NCI-H2227 treated with DMSO at 0.1 percent for 48 hours (cell line): ENCODE data around the gene S100PBP.
A peak's percentile ranks its signal among the peaks of the same experiment; 100 is the strongest.

Source experiments
- DNase-seq: peaks from one replicate; lab custom pipeline; 2025; lab: John Stamatoyannopoulos, UW

S100PBP gene

DNA sequence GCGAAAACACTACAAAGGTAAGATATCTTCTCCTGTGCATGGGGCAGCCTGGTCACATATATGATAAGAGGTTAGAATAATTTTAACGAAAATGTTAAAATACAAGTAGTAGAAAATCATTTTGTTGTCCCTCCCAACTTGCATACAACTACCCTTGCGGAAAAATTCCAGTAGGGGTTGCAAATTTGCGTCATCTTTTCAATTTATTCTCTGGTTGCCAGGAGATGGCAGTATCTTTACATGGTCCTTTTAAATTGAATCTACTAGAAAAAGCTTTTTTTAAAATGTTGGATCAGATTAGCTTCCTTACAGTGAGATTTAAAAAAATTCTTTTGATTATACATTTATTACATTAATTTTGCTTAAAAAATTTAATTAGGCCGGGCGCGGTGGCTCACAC is 10.9 kb downstream of the S100PBP start:
- DNase-seq: peak; percentile 23

DNA sequence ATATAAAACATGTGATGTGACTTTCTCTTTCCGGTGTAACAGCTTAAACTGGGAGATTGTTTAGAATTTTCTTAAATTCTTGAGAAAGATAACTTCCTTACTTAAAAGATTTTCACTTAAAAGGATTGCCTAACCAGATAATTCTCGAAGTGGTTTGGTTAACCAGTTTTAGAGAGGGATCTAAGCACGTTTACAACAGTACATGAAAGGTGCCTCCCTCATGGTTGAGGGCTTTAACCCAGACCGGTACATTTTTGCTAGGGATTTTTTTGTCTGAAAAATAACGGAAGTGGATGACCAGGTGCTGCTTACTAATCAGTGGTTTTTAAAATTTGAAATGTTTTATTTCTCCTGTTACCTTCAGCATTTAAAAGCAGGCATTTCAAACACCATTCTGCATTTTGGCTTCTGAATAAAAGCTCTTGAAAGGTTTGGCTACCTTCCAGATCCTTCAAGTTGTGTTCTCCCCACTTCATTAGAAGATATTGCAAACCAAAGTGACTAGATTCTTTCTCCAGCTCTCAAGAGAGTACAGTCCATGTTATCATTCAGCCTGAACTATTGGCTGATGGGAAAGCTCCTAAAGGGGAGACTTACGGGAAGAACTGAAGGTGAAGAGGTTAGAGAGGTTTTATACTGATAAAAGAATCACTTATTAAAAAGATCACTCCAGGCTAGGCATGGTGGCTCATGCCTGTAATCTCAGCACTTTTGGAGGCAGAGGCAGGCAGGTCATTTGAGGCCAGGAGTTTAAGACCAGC is 12.8 kb downstream of the S100PBP start:
- no peak for DNase-seq

DNA sequence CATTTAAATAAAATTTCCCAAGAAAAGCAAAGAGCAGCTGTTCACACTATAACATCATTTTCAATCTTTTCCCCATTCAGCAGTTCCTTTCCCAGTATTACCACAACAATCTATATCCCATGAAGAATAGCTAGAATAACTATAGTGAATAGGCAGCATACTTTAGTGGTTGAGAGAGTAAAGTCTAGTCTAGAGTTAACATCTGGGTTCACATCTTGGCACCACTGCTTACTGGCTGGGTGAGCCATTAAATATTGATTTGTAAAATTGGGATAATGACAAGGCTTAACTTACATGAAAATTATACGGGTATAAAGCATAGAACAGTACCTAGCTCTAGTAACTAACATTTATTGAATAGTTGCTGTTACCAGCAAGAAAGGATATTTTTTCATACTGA is 14.4 kb downstream of the S100PBP start:
- no peak for DNase-seq

DNA sequence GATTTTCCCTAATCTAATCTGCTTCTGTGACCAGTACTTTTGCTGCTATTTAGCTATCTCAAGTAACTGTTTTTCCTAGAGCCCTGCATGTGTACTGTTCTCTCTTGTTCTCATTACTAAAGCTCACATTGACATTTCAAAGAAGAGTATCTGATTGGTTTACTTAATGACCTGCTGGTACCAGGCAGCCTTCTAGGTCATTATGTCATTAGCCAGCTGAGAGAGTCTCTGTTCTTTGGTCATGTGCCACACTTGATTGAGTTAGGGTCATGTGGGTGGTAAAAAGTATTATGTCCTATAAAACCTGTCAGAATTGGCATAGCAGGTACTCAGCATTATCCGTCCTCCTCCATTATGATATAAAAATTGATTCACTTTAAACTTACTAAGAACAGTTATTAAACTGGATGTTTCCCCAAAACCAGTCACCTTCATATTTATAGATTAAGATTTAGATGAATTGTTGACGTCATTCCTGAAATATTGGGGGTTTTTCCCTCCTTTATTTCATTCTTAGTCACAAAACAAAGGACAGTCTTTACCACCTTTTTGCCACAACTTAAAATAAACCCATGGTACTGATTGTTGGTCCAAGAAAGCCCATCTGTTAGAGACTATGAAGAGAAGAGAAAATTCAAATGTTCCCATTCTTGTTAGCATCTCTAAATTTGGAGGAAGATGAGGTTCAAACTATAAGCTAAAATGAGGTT is 31.1 kb downstream of the S100PBP start:
- DNase-seq: peak; percentile 12

DNA sequence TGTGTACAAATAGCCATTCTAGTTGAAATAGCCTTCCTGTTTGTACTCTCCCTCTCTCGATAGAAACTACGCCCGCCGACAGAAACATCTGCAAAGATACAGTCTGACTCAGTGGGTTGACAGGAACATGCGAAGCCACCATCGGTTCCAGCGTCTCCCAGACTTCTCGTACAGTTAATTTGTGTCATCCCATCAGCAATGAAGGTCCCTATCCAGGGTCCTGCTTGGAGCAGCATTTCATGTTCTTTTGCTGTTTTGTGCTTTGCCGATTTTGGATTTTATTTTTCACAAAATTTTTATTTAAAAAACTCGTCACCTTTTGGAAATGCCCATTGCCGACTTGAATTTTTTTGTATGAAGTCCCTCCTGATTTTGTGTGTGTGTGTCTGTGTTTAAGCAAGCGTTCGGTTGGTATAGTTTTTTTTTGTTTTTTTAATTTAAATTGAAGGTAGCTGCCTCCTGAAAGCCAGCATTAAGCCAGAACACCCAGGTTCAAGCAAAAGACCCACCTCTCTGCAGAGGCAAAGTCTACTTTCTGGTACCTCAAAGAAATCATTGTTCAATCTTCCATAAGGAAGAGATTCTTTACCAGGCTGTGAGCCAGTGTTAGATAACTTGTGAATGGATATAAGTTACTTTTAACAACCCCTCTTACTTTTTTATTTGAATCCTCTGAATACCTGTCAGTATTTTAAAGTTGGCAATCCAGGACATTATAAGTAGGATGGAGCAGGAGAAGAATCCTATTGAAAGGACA is 38.6 kb downstream of the S100PBP start:
- no peak for DNase-seq

DNA sequence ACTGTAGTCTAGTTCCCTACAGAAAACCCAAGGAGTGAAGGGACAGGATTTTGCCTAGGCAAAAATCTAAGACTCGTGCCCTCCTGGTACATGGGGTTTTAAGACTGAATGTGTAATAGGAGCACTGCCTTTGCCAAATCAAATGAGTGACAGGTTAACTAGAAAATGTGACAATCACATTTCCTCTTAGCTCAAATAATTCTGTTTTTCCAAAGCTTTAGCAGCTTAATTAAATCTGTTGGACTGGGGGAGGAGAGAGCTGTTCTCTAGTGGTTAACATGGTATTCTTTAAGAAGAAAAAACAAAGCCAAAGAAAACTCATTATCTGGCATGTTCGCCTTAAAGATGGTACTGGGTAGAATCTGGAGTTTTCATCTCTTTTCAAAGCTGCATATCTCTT is 40.7 kb downstream of the S100PBP start:
- DNase-seq: no peak

DNA sequence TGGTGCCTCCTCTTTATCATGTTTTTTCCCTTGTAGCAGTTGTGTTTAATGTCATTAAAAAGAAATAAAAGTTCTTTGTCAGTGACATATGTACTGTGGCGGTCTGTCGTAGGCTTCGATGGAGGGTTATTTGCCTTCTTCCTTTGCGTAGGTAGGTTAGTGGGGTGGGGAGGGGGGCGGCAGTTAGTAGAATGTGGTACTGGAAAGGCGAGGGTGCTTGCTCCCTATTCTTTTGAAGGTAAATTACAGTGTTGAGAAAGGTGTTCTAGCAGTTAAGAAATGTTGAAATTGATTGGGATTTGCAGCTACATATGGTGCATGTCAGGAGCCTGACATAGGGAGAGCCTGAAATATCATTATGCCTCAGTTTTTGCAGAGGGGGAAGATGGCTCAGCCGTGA is 41.3 kb downstream of the S100PBP start:
- DNase-seq: no peak

DNA sequence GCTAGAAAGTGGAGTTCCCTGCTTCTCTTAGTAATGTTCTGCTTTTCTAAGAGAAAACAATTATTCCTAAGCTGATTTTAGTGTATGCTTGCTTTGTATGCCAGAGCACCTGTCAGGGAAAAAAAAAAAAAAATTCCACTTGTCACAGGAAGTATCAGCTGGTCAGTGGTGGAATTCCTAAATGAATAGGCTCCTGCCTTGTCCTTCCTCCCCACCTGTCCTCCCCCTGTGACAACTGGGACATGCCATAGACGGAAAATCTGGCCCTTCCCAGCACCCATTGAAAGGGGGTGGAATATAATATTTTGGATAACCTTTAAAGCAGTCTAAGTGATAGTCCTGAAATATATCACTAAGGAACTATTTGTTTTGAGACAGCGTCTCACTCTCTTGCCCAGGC is 42.5 kb downstream of the S100PBP start:
- no peak for DNase-seq

DNA sequence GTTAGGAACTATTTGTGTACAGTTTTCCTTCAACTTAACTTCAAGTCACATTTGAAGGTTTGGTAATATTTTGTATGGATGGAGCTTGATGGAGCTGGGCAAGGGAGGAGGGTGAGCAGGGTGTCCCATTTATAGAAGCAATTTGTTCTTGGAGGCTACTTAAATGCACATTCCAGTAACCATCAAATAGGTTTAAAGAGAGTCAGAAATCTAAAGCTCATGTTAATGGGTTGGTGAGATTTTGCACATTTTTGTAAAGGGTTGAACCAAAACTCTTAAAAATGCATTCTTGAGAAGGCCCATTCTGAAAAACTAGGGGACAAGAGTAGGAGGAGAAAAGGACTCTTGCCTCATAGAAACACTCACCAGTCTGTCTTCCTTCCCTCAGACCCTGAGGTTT is 43.1 kb downstream of the S100PBP start:
- DNase-seq: no peak

DNA sequence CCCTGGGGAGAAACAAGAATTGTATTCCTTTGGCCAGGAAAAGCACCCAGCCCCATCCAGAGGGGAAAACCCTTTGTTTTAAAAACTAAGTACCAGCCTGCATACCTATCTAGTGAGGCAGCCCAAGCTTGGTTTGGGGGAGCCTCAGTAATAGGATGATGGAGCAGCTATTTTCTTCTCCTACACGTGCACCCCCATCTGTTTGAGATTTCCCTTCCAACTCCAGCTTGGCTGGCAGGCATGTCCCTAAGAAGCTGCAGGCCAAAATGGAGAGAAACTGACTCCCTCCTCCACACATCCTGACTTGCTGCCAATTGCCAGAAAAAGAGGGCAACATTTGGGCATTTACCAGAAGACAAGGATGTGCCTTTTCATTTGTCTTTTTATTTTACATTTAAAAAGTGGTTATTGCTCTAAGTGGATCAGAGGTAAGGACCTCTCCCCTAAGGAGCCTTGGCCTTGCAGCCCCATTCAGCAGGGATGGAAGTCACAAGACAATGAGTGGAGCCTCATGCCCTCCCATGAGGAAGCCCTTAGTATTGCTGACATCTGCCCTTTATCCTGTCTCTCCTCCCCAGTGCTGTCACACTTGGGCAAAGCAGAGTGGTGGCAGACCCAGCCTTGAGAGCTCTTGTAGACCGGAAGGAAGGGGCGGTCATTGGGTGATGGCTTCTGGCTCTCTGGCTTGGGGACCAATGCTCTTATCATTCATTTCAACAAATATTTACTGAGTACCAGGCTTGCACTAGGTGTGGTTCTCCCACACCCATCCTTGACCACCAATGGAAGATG is 44.6 kb downstream of the S100PBP start:
- no peak for DNase-seq

DNA sequence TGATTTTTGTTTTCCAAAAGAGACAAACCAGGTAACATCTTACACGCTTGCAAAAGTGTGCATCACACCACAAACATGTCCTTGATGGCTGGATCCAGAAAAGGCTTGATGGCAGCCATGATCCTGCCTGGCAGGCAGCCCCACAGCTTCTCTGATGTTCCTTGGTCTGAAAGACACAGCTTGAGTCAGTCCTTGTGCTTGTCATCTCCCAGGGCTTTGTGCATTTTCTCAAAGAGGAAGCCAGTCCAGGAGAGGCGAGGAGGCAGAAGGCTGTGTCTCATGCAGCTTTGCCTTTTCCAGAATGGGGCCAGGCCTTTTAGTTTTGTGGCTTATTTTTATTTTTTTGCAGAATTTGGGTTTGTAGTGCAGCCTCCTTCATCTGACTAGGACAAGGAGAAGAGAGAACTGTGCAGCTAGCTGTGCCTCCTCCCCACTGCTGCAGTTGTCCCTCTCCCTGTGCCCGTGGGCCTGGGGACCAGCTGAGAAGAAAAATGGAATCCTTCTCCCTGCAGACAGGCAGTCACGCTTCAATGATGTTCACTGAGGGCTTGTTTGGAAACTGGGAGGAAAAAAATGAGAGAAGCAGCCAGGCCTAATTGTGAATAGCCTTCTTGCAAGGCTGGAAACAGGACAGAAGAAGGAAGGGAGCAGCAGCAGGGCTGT is 45.9 kb downstream of the S100PBP start:
- DNase-seq: no peak

DNA sequence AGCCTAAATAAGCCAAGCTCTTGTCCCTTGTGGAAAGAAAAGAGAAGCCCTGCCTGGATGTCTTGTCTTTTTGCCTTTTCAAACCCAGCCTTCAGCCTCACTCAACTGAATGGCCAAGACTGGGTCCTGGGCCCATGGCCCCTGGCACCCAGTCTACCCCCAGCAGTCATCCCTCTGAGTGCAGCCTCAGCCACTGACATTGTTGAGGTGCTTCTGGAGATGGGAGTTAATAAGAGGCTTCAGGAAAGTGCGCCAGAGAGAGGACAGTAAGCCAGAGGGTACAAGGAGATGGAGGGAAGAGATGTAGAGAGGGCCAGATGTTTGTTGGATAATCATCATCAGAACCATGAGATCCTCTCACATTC is 46.4 kb downstream of the S100PBP start:
- no peak for DNase-seq

DNA sequence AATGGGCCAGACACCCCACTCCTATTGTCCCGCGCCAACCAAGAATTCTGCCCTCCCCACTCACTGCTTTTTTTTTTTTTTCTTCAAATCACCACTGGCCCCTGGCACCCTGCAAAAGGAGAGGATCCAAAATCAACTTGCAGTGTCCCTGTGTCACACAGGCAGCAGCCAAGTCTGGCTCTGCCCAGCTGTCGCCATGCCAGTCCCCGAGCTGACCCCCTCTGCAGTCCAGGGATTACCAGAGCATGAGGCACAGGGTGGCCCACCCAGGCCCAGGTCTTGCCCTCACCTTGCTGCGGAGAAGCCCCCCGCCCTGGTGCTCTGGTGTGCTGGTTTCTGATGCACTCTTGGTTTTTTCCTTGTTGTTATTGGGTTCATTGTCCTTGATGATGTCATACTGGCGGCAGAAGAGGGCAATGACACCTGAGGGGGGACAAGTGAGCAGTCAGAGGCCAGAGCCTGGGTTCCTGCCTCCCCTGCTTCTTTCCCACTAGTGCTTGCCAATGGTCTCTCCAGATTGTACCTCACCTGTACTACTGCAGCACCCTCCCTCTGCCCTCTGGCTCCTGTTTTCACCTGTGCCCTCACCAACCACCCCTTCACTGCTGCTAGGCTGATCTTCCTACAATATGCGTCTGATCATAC is 47.0 kb downstream of the S100PBP start:
- DNase-seq: no peak

DNA sequence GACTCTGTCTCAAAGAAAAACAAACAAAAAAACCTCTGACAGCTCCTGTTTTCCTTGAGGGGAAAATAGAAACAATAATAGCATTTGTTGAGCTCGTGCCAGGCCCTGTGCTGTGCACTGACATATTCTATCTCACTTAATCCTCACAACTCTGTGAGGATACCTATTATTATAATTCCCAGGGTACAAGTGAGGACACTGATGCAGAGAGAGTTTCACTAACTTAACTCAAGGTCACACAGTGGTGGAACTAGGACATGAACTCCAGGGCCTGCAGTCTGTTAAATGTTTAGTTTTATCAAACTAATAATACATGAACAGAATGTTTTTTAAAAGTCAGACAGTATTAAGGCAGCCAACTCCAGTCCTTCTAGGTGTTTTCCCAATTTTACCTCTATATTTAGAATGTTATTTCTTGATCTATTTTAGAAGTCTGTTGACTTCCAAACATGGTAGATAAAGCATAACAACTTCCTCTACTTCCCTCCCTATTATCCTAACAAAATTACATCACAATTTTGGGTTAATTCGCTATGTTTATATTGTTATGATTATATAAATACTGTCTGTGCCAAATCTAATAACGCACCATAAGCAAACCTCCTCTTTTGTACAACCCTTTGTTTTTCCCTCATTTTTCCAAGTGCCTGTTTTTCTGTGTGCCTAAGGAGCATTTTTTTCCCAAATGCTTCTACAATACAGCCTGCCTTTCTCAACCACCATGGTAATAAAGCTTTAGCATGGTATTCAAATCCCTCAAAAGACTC is 48.4 kb downstream of the S100PBP start:
- no peak for DNase-seq

DNA sequence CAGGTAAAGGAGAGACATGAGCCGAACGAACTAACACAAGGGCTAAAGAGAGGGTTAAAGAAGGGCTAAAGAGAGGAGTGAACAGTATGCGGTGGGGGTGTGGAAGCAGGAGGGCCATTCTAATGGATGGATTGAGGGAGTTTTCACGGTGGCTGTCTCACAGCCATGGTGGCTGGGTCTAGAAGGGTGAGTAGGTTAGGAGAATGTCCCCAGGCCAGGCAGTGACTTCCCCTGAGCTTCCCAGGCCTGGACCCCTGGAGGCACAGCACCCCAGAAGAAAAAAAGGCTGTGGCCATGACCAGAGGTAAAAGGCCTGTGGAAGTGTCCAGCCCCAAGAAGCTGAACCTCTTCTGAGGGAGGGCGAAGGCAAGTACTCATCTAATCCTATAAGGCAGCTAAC is 49.7 kb downstream of the S100PBP start:
- DNase-seq: no peak

DNA sequence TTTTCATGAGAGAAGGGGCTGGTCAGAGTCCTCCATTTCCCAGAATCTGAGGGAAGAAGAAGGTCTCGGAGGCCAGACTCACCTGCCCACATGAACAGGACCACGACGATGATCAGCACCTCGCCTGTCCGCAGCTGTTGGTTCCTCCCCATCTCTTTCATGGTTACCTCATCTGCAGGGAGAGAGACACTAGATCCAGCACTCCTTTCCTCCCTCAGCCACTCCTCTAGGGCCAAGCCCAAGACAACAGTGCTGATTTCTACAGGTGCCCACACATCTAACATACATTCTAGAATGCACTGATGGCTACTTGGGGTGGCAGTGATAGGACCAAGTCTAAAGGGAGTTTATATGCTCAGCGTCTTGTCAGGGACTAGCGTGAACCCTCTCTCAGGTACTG is 50.2 kb downstream of the S100PBP start:
- no peak for DNase-seq

DNA sequence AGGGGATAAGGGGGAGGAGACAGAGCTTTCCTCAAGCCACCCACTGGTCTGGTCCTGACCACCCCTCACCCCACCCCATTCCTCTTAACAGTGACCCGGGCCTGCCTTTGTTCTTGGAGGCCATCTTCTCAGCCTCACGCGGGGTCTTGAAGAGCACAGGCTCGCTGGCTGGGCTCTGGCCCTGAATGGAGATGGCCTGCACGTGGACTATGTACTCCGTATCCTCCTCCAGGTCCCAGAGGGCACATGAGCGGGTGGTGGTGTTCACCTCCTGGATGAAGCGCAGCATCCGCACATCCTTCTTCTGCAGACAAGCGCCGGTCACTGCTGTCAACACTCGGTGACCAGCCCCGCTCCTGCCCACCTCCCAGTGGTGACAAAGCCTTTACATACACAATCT is 50.6 kb downstream of the S100PBP start:
- no peak for DNase-seq

DNA sequence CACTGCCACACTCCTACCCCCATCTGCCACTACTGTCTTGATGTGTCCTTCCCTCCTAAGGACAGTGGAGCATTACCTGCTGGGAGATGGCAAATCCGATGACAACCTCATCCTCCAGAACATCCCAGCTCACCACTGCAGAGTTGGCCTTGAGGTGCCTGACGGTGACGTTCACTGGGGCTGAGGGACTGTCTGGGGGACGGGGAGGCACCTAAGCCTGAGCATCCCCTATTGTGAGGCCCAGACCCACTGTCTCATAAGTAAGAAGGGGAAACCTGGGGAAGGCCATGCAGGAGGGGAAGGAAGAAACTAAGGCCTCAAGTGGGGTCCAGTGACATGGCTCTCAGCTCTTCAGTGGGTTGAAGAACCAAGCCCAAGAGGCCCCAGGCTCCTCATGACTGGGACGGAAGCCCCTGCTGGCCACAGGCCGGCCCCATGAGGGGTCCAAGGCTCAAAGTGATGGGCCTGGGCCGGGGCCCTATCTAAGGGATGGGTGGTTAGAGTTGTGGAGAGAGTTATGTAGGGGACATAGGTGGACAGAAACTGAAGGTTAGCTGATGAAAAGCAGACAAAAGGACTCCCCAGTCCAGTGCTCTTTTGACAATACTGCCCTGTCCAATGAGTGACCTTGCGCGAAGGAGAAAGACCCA is 51.5 kb downstream of the S100PBP start:
- no peak for DNase-seq

DNA sequence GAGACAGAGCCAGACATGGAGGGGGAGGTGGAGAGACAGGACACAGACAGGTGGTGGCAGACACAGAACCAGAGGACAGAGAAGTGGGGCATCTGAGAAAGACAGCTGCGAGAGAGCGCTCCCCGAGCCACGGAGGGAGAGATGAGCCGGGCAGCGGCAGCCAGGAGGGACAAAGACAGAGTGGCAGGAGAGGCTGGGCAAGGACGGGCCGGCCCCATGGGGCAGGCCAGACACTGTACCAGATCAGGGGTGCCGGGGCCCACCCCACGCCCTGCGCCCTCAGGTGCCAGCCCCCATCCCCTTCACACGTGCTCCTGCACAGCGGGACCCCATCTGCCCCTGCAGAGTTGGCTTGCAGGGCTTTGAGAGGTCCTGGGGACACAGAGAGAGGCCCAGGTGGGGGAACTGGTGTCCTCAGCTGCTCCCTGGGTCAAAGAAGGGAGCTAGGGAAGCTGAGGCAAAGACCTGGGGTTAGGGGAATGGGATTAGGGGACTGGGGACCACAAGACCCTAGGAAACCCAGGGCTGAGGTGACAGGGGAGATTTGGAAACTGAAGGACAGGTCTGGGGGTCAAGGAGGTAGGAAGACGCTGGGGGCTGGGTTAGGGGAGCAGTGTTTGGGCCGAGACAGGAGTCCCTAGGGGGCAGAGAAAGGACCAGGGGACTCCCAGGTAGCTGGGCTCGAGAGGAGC is 52.6 kb downstream of the S100PBP start:
- DNase-seq: no peak
